ENCODE measurements around the gene HECTD4. TPM values are rescaled to one million over a fixed set of nuclear protein-coding genes. Genes with fewer than 3 reads are reported as not detected.

Gene HECTD4
- total RNA-seq, 1 experiment from 2014 or later: 51.3 TPM

- H3K36me3 ChIP-seq (ENCODE audit: control insufficient read depth, insufficient read depth, low read length): peaks cover 2% of the 10 kb centered on the region; the same call in 1 of the 2 replicates
- POLR2A ChIA-PET: no interaction called here
- in situ Hi-C loops (cut with HindIII; ENCODE audit: low pct_unique_long_range_greater_than_20kb, low sequenced_read_pairs): no loop called here
These were observed 201.8 kb downstream of the HECTD4 start for GRCh38 chr12:112180422-112180821.

DNA sequence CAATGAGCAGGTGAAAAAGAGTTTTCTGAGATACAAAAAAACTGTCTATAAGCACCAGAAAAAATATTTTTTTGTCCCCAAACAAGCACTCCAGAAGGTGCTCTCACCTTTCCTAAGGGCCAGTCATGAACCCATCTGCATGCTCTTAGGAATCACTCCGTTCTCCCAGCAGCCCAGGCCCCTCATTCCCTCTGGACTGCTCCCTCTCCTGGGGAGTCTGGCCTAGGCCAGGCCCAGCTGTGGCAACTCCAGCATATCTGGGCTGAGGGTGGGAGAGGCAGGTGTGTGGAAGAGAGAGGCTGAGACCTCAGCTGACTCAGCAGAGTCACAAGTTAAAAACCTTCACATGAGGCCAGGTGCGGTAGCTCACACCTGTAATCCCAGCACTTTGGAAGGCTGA is 202.3 kb downstream of the HECTD4 start:
- Histone ChIP-seq H3K4me3 (ENCODE audit: low read depth in 2 of 2, low read length in 2 of 2) (no peak overlapping the region), H3K27ac (ENCODE audit: low read length) (no peak overlapping the region), H3K4me1 (ENCODE audit: control insufficient read depth, insufficient read depth, low read length) (no peaks in the 10 kb centered on the region), H3K36me3 (ENCODE audit: control insufficient read depth, insufficient read depth, low read length) (peaks cover 2% of the 10 kb centered on the region; the same call in 1 of the 2 replicates), H3K9me3 (ENCODE audit: control insufficient read depth, insufficient read depth, low read depth, low read length) (no peaks in the 10 kb centered on the region), H3K27me3 (ENCODE audit: control insufficient read depth, insufficient read depth, low read length) (no peaks in the 10 kb centered on the region)
- TF ChIP-seq SIN3A (IDR thresholded peaks at IDR 0.05; ENCODE audit: borderline replicate concordance, insufficient read depth, low read depth, low read length) (no peak), CTCF (IDR thresholded peaks at IDR 0.05) (no peak), TCF7L2 (IDR thresholded peaks at IDR 0.05; ENCODE audit: low read depth, low read length) (no peak), POLR2AphosphoS5 (IDR thresholded peaks at IDR 0.05; ENCODE audit: low read depth, low read length) (no peak)
- TF ChIP-seq, protein P1, sequence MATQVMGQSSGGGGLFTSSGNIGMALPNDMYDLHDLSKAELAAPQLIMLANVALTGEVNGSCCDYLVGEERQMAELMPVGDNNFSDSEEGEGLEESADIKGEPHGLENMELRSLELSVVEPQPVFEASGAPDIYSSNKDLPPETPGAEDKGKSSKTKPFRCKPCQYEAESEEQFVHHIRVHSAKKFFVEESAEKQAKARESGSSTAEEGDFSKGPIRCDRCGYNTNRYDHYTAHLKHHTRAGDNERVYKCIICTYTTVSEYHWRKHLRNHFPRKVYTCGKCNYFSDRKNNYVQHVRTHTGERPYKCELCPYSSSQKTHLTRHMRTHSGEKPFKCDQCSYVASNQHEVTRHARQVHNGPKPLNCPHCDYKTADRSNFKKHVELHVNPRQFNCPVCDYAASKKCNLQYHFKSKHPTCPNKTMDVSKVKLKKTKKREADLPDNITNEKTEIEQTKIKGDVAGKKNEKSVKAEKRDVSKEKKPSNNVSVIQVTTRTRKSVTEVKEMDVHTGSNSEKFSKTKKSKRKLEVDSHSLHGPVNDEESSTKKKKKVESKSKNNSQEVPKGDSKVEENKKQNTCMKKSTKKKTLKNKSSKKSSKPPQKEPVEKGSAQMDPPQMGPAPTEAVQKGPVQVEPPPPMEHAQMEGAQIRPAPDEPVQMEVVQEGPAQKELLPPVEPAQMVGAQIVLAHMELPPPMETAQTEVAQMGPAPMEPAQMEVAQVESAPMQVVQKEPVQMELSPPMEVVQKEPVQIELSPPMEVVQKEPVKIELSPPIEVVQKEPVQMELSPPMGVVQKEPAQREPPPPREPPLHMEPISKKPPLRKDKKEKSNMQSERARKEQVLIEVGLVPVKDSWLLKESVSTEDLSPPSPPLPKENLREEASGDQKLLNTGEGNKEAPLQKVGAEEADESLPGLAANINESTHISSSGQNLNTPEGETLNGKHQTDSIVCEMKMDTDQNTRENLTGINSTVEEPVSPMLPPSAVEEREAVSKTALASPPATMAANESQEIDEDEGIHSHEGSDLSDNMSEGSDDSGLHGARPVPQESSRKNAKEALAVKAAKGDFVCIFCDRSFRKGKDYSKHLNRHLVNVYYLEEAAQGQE (IDR thresholded peaks at IDR 0.05; ENCODE audit: insufficient read depth in 1 of 2, low read depth in 2 of 2, low read length in 1 of 2): no peak
- intact Hi-C loops (cut with micrococcal nuclease; ENCODE audit: unreplicated experiment): no loop called here
- POLR2A ChIA-PET: no interaction called here
- in situ Hi-C loops (cut with HindIII; ENCODE audit: low pct_unique_long_range_greater_than_20kb, low sequenced_read_pairs): no loop called here
- CTCF ChIA-PET: no interaction called here
- BruUV-seq (replicated peaks): no TSS peak
- no peak for DNase-seq (ENCODE audit: low read depth, low spot score)
- no peak for ATAC-seq

More at GRCh38 chr12:112180422-112180821, 201.8 kb downstream of the HECTD4 start:
- H3K4me1 ChIP-seq (ENCODE audit: control insufficient read depth, insufficient read depth, low read length): no peaks in the 10 kb centered on the region
- CTCF ChIA-PET: no interaction called here
- TF ChIP-seq CTCF (IDR thresholded peaks at IDR 0.05) (no peak), TCF7L2 (IDR thresholded peaks at IDR 0.05; ENCODE audit: low read depth, low read length) (no peak), SIN3A (IDR thresholded peaks at IDR 0.05; ENCODE audit: borderline replicate concordance, insufficient read depth, low read depth, low read length) (no peak), POLR2AphosphoS5 (IDR thresholded peaks at IDR 0.05; ENCODE audit: low read depth, low read length) (no peak)
- TF ChIP-seq, protein P1 (IDR thresholded peaks at IDR 0.05; ENCODE audit: insufficient read depth in 1 of 2, low read depth in 2 of 2, low read length in 1 of 2): no peak
- H3K27me3 ChIP-seq (ENCODE audit: control insufficient read depth, insufficient read depth, low read length): no peaks in the 10 kb centered on the region
- no peak overlapping the region for H3K27ac ChIP-seq (ENCODE audit: low read length)
- no peak for ATAC-seq
- intact Hi-C loops (cut with micrococcal nuclease; ENCODE audit: unreplicated experiment): no loop called here
- no TSS peak for BruUV-seq (replicated peaks)
- H3K4me3 ChIP-seq (ENCODE audit: low read depth in 2 of 2, low read length in 2 of 2): no peak overlapping the region
- no peak for DNase-seq (ENCODE audit: low read depth, low spot score)
- no peaks in the 10 kb centered on the region for H3K9me3 ChIP-seq (ENCODE audit: control insufficient read depth, insufficient read depth, low read depth, low read length)

Data from Panc1 (cell line).